HUES6 (cell line): ENCODE measurements around the gene ACSF3.

Experiments
- H3K27ac ChIP-seq: 2 replicates; pipeline ENCODE4 v1.7.0; 2013; ENCODE audit warnings: low read depth, mild to moderate bottlenecking, low read length, inconsistent platforms
- H3K27me3 ChIP-seq: 2 replicates; pipeline ENCODE4 v1.6.1; 2013; ENCODE audit warnings: low read length; ENCODE audit not compliant: control insufficient read depth, insufficient read depth
- H3K36me3 ChIP-seq: 2 replicates; pipeline ENCODE4 v1.6.1; 2013; ENCODE audit warnings: low read length; ENCODE audit not compliant: control insufficient read depth, insufficient read depth
- H3K4me1 ChIP-seq: 2 replicates; pipeline ENCODE4 v1.6.1; 2013; ENCODE audit warnings: low read length; ENCODE audit not compliant: control insufficient read depth, insufficient read depth
- H3K4me3 ChIP-seq: 2 replicates; pipeline ENCODE4 v1.5.1; 2013; ENCODE audit warnings: low read depth, low read length
- H3K9ac ChIP-seq: one replicate; pipeline ENCODE4 v1.6.1; 2013; ENCODE audit warnings: mild to moderate bottlenecking, low read length
- H3K9me3 ChIP-seq: 2 replicates; pipeline ENCODE4 v1.6.1; 2013; ENCODE audit warnings: low read depth, low read length; ENCODE audit not compliant: control insufficient read depth, insufficient read depth

ACSF3 gene

GRCh38 chr16:89135166-89135565 is 41.5 kb downstream of the ACSF3 start:
- Histone ChIP-seq H3K9me3 (peaks cover 2% of the 10 kb centered on the region; the same call in 1 of the 2 replicates), H3K4me3 (no peak overlapping the region), H3K36me3 (peaks cover 31% of the 10 kb centered on the region), H3K9ac (no peak overlapping the region), H3K27me3 (no peaks in the 10 kb centered on the region), H3K4me1 (peaks cover 4% of the 10 kb centered on the region; the same call in 1 of the 2 replicates), H3K27ac (no peak overlapping the region)

- no peaks in the 10 kb centered on the region for H3K9me3 ChIP-seq
- H3K36me3 ChIP-seq = peaks cover 37% of the 10 kb centered on the region
- H3K4me3 ChIP-seq = no peak overlapping the region
- H3K4me1 ChIP-seq = peaks cover 4% of the 10 kb centered on the region; the same call in 1 of the 2 replicates
- H3K27me3 ChIP-seq = no peaks in the 10 kb centered on the region
- H3K27ac ChIP-seq = no peak overlapping the region
- no peak overlapping the region for H3K9ac ChIP-seq
These were observed 42.5 kb downstream of the ACSF3 start for GRCh38 chr16:89135971-89136765.

GRCh38 chr16:89136931-89137330 is 43.3 kb downstream of the ACSF3 start:
- Histone ChIP-seq H3K9me3 (no peaks in the 10 kb centered on the region), H3K4me3 (no peak overlapping the region), H3K27me3 (no peaks in the 10 kb centered on the region), H3K9ac (no peak overlapping the region), H3K36me3 (peaks cover 42% of the 10 kb centered on the region), H3K27ac (no peak overlapping the region), H3K4me1 (peaks cover 4% of the 10 kb centered on the region; the same call in 1 of the 2 replicates)

- H3K4me1 ChIP-seq = peaks cover 4% of the 10 kb centered on the region; the same call in 1 of the 2 replicates
- H3K9ac ChIP-seq = no peak overlapping the region
- H3K4me3 ChIP-seq = no peak overlapping the region
- no peaks in the 10 kb centered on the region for H3K9me3 ChIP-seq
- H3K27me3 ChIP-seq = no peaks in the 10 kb centered on the region
- peaks cover 40% of the 10 kb centered on the region for H3K36me3 ChIP-seq
- no peak overlapping the region for H3K27ac ChIP-seq
These were observed 44.2 kb downstream of the ACSF3 start for GRCh38 chr16:89137666-89138512.

- no peak overlapping the region for H3K9ac ChIP-seq
- no peaks in the 10 kb centered on the region for H3K9me3 ChIP-seq
- H3K4me3 ChIP-seq = no peak overlapping the region
- no peak overlapping the region for H3K27ac ChIP-seq
- peaks cover 4% of the 10 kb centered on the region; the same call in 1 of the 2 replicates for H3K4me1 ChIP-seq
- no peaks in the 10 kb centered on the region for H3K27me3 ChIP-seq
- H3K36me3 ChIP-seq = peaks cover 34% of the 10 kb centered on the region
These were observed 44.8 kb downstream of the ACSF3 start for GRCh38 chr16:89138513-89138795.

GRCh38 chr16:89138843-89139520 is 45.3 kb downstream of the ACSF3 start:
- H3K4me1 ChIP-seq = peaks cover 4% of the 10 kb centered on the region; the same call in 1 of the 2 replicates
- H3K27ac ChIP-seq = no peak overlapping the region
- H3K9ac ChIP-seq = no peak overlapping the region
- H3K27me3 ChIP-seq = no peaks in the 10 kb centered on the region
- H3K36me3 ChIP-seq = peaks cover 29% of the 10 kb centered on the region
- no peak overlapping the region for H3K4me3 ChIP-seq
- H3K9me3 ChIP-seq = no peaks in the 10 kb centered on the region

- no peaks in the 10 kb centered on the region for H3K9me3 ChIP-seq
- H3K36me3 ChIP-seq = peaks cover 23% of the 10 kb centered on the region
- no peaks in the 10 kb centered on the region for H3K27me3 ChIP-seq
- H3K9ac ChIP-seq = no peak overlapping the region
- no peak overlapping the region for H3K4me3 ChIP-seq
- no peak overlapping the region for H3K27ac ChIP-seq
- H3K4me1 ChIP-seq = no peaks in the 10 kb centered on the region
These were observed 46.3 kb downstream of the ACSF3 start for GRCh38 chr16:89139907-89140361.

GRCh38 chr16:89140401-89140800 is 46.7 kb downstream of the ACSF3 start:
- peaks cover 24% of the 10 kb centered on the region for H3K36me3 ChIP-seq

GRCh38 chr16:89140981-89141883 is 47.6 kb downstream of the ACSF3 start:
- Histone ChIP-seq H3K9ac (no peak overlapping the region), H3K36me3 (peaks cover 30% of the 10 kb centered on the region), H3K27me3 (no peaks in the 10 kb centered on the region), H3K27ac (no peak overlapping the region), H3K9me3 (no peaks in the 10 kb centered on the region), H3K4me1 (no peaks in the 10 kb centered on the region), H3K4me3 (no peak overlapping the region)

More at GRCh38 chr16:89140401-89140800, 46.7 kb downstream of the ACSF3 start:
- H3K9ac ChIP-seq = no peak overlapping the region
- no peaks in the 10 kb centered on the region for H3K4me1 ChIP-seq
- no peak overlapping the region for H3K27ac ChIP-seq
- H3K4me3 ChIP-seq = no peak overlapping the region
- H3K27me3 ChIP-seq = no peaks in the 10 kb centered on the region
- H3K9me3 ChIP-seq = no peaks in the 10 kb centered on the region

- H3K36me3 ChIP-seq = peaks cover 30% of the 10 kb centered on the region
These were observed 48.2 kb downstream of the ACSF3 start for GRCh38 chr16:89141884-89142267.

More at GRCh38 chr16:89141884-89142267, 48.2 kb downstream of the ACSF3 start:
- Histone ChIP-seq H3K9ac (no peak overlapping the region), H3K27me3 (no peaks in the 10 kb centered on the region), H3K9me3 (no peaks in the 10 kb centered on the region), H3K4me3 (no peak overlapping the region), H3K27ac (no peak overlapping the region), H3K4me1 (no peaks in the 10 kb centered on the region)
